ENCODE data around the gene TMEM117. TPM values are rescaled to one million over a fixed set of nuclear protein-coding genes. Genes with fewer than 3 reads are reported as not detected.
A peak's percentile ranks its signal among the peaks of the same experiment; 100 is the strongest.

TMEM117 gene
- total and polyA plus RNA-seq, 2 donors (not counting 3 experiments of a cell fraction or from before 2014, with no cell fraction given), result 1.2 to 3.8 TPM

DNA sequence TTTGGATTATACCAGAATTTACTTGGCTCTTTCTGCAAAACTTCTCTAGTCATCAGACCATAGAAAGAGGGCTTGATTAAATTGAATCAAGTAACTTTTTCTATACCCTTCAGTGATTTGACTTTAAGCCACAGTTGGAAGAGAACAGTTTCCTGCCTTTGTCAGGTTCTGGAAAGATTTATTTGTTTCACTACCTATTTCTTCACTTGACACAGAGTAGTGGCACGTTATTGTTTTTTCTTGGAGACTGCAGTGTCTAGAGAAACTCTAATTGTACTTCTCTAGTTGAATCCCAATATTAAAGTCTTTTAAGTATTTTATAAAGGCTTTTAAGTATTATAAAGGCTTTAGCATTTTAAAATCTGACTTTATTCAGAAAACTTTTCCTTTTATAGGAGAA is 138.1 kb downstream of the TMEM117 start:
- ChIA-PET CTCF (no interaction called here), POLR2A (no interaction called here)
- H3K4me1 ChIP-seq (ENCODE audit: control insufficient read depth, extremely low read depth, insufficient read depth, low read length), result no peaks in the 10 kb centered on the region
- H3K4me2 ChIP-seq (ENCODE audit: insufficient read depth, low read length), result no peak overlapping the region
- no peaks in the 10 kb centered on the region for H3K79me2 ChIP-seq (ENCODE audit: control insufficient read depth, insufficient read depth, low read length)
- no peaks in the 10 kb centered on the region for H3K9me3 ChIP-seq (replicated peaks; ENCODE audit: control insufficient read depth, insufficient read depth, low read length)
- H3K9me1 ChIP-seq (replicated peaks; ENCODE audit: control insufficient read depth, extremely low read depth, insufficient read depth, low read length), result no peaks in the 10 kb centered on the region
- intact Hi-C loops (cut with micrococcal nuclease) (no loop called here), dilution Hi-C loops (cut with MboI; ENCODE audit: extremely low pct_ligation_motif_present, low sequenced_read_pairs) (no loop called here)
- no peak overlapping the region for H3K27ac ChIP-seq (ENCODE audit: insufficient read depth, low read depth, low read length)
- BruUV-seq (replicated peaks), result no TSS peak
- H3K36me3 ChIP-seq (ENCODE audit: control insufficient read depth in 2 of 2, extremely low read depth in 1 of 2, insufficient read depth in 2 of 2, low read length in 2 of 2), result no peaks in the 10 kb centered on the region
- no peak for FAIRE-seq
- H3K27me3 ChIP-seq (ENCODE audit: control insufficient read depth in 2 of 2, insufficient read depth in 2 of 2, low read length in 2 of 2), result no peaks in the 10 kb centered on the region
- peak; percentile 13 for DNase-seq (ENCODE audit: low read depth, low spot score)
- no peak overlapping the region for H2AFZ ChIP-seq (ENCODE audit: low read depth, low read length)
- H3K4me3 ChIP-seq (replicated peaks in 1 of 3; ENCODE audit: insufficient read depth in 1 of 3, low read depth in 1 of 3, low read length in 3 of 3), result no peak overlapping the region
- no peaks in the 10 kb centered on the region for H4K20me1 ChIP-seq (replicated peaks; ENCODE audit: control insufficient read depth, extremely low read depth, insufficient read depth, low read length)
- no peak overlapping the region for H3K9ac ChIP-seq (replicated peaks; ENCODE audit: extremely low read depth, insufficient read depth, low read length)
- no peak for TF ChIP-seq POLR2A (IDR thresholded peaks at IDR 0.05; ENCODE audit: low read depth, low read length)
- TF ChIP-seq POLR2AphosphoS5 (IDR thresholded peaks at IDR 0.05; ENCODE audit: insufficient read depth, low read depth, low read length), result no peak
- TF ChIP-seq, protein P1, sequence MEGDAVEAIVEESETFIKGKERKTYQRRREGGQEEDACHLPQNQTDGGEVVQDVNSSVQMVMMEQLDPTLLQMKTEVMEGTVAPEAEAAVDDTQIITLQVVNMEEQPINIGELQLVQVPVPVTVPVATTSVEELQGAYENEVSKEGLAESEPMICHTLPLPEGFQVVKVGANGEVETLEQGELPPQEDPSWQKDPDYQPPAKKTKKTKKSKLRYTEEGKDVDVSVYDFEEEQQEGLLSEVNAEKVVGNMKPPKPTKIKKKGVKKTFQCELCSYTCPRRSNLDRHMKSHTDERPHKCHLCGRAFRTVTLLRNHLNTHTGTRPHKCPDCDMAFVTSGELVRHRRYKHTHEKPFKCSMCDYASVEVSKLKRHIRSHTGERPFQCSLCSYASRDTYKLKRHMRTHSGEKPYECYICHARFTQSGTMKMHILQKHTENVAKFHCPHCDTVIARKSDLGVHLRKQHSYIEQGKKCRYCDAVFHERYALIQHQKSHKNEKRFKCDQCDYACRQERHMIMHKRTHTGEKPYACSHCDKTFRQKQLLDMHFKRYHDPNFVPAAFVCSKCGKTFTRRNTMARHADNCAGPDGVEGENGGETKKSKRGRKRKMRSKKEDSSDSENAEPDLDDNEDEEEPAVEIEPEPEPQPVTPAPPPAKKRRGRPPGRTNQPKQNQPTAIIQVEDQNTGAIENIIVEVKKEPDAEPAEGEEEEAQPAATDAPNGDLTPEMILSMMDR (IDR thresholded peaks at IDR 0.05; ENCODE audit: extremely low read depth in 1 of 2, insufficient read depth in 1 of 2, low read depth in 1 of 2, low read length in 2 of 2), result no peak
- TF ChIP-seq JUN (IDR thresholded peaks at IDR 0.05; ENCODE audit: borderline replicate concordance, insufficient read depth, insufficient read length, low read depth), result no peak
- TF ChIP-seq MAX (IDR thresholded peaks at IDR 0.05; ENCODE audit: insufficient read depth, insufficient read length), result no peak
- TF ChIP-seq GATA2 (IDR thresholded peaks at IDR 0.05; ENCODE audit: insufficient read depth, insufficient read length, low read depth, low read length), result no peak
- no peak for TF ChIP-seq EZH2 (IDR thresholded peaks at IDR 0.05; ENCODE audit: borderline replicate concordance, low read depth, low read length, severe bottlenecking)
- no peak for TF ChIP-seq FOS (IDR thresholded peaks at IDR 0.05; ENCODE audit: borderline replicate concordance, insufficient read depth, low read length)
- TF ChIP-seq MYC (IDR thresholded peaks at IDR 0.05; ENCODE audit: low read depth, low read length), result no peak

All from endothelial cell of umbilical vein (primary cell).